ENCODE data around the gene RNF144B.

RNF144B gene

GRCh38 chr6:18439581-18439980 is 52.4 kb downstream of the RNF144B start:
- H3K14ac ChIP-seq (ENCODE audit: low read length) = no peak overlapping the region
- H3K27ac ChIP-seq (replicated peaks; ENCODE audit: low read length) = no peak overlapping the region
- no peak overlapping the region for H2AK5ac ChIP-seq (ENCODE audit: low read depth, low read length)
- H3K79me1 ChIP-seq (ENCODE audit: low read depth, low read length) = no peaks in the 10 kb centered on the region
- no peak overlapping the region for H2BK12ac ChIP-seq (ENCODE audit: low read length)
- no peak overlapping the region for H3K18ac ChIP-seq (ENCODE audit: low read length)
- no peak overlapping the region for H3K4me3 ChIP-seq (ENCODE audit: low read length in 2 of 2)
- H3K36me3 ChIP-seq (replicated peaks in 1 of 2; ENCODE audit: control insufficient read depth in 2 of 2, insufficient read depth in 2 of 2, low read length in 2 of 2) = no peaks in the 10 kb centered on the region
- H3K4ac ChIP-seq (ENCODE audit: low read length) = no peak overlapping the region
- no peaks in the 10 kb centered on the region for H3K4me1 ChIP-seq (ENCODE audit: control insufficient read depth in 2 of 2, insufficient read depth in 1 of 2, low read depth in 1 of 2, low read length in 2 of 2)
- H3K4me2 ChIP-seq (ENCODE audit: insufficient read depth, low read length, poor library complexity, severe bottlenecking) = no peak overlapping the region
- DNase-seq (ENCODE audit: low spot score) = no peak
- H2BK5ac ChIP-seq (ENCODE audit: low read length) = no peak overlapping the region
- no peak overlapping the region for H4K8ac ChIP-seq (ENCODE audit: low read depth, low read length)
- H2BK120ac ChIP-seq (ENCODE audit: low read depth, low read length) = no peak overlapping the region
- H3K9ac ChIP-seq (ENCODE audit: low read depth, low read length, poor library complexity) = no peak overlapping the region
- no peak overlapping the region for H3K23ac ChIP-seq (ENCODE audit: low read depth, low read length, poor library complexity)
- H4K91ac ChIP-seq (ENCODE audit: low read depth, low read length, poor library complexity) = no peak overlapping the region
- H3K27me3 ChIP-seq (ENCODE audit: control insufficient read depth in 3 of 3, insufficient read depth in 3 of 3, low read depth in 1 of 3, low read length in 3 of 3) = no peaks in the 10 kb centered on the region
- H2BK15ac ChIP-seq (ENCODE audit: low read length) = no peak overlapping the region
- H2AFZ ChIP-seq (ENCODE audit: low read length) = no peak overlapping the region
- H3K9me3 ChIP-seq (replicated peaks in 1 of 2; ENCODE audit: control insufficient read depth in 2 of 2, insufficient read depth in 1 of 2, low read depth in 1 of 2, low read length in 2 of 2) = no peaks in the 10 kb centered on the region

GRCh38 chr6:18441251-18441979 is 54.3 kb downstream of the RNF144B start:
- no CpG with 5 or more reads among the region's 3 CpGs for WGBS, 2 donors (ENCODE audit: extremely low coverage in 2 of 2, insufficient read length in 2 of 2, insufficient replicate concordance in 1 of 2)
- no peak overlapping the region for H3K4ac ChIP-seq (ENCODE audit: low read length)
- H3K9me3 ChIP-seq (replicated peaks in 1 of 2; ENCODE audit: control insufficient read depth in 2 of 2, insufficient read depth in 1 of 2, low read depth in 1 of 2, low read length in 2 of 2) = no peaks in the 10 kb centered on the region

GRCh38 chr6:18444111-18444510 is 57.0 kb downstream of the RNF144B start:
- Histone ChIP-seq H2BK120ac (ENCODE audit: low read depth, low read length) (no peak overlapping the region), H2BK12ac (ENCODE audit: low read length) (no peak overlapping the region), H3K23ac (ENCODE audit: low read depth, low read length, poor library complexity) (no peak overlapping the region), H3K79me1 (ENCODE audit: low read depth, low read length) (no peaks in the 10 kb centered on the region), H3K4me2 (ENCODE audit: insufficient read depth, low read length, poor library complexity, severe bottlenecking) (no peak overlapping the region), H4K8ac (ENCODE audit: low read depth, low read length) (no peak overlapping the region), H4K91ac (ENCODE audit: low read depth, low read length, poor library complexity) (no peak overlapping the region), H3K36me3 (replicated peaks in 1 of 2; ENCODE audit: control insufficient read depth in 2 of 2, insufficient read depth in 2 of 2, low read length in 2 of 2) (no peaks in the 10 kb centered on the region), H3K4me1 (ENCODE audit: control insufficient read depth in 2 of 2, insufficient read depth in 1 of 2, low read depth in 1 of 2, low read length in 2 of 2) (no peaks in the 10 kb centered on the region), H3K9me3 (replicated peaks in 1 of 2; ENCODE audit: control insufficient read depth in 2 of 2, insufficient read depth in 1 of 2, low read depth in 1 of 2, low read length in 2 of 2) (no peaks in the 10 kb centered on the region), H3K27me3 (ENCODE audit: control insufficient read depth in 3 of 3, insufficient read depth in 3 of 3, low read depth in 1 of 3, low read length in 3 of 3) (no peaks in the 10 kb centered on the region), H3K14ac (ENCODE audit: low read length) (no peak overlapping the region), H3K4me3 (ENCODE audit: low read length in 2 of 2) (no peak overlapping the region), H3K27ac (replicated peaks; ENCODE audit: low read length) (no peak overlapping the region), H2AK5ac (ENCODE audit: low read depth, low read length) (no peak overlapping the region), H2BK15ac (ENCODE audit: low read length) (no peak overlapping the region), H3K9ac (ENCODE audit: low read depth, low read length, poor library complexity) (no peak overlapping the region), H2BK5ac (ENCODE audit: low read length) (no peak overlapping the region), H2AFZ (ENCODE audit: low read length) (no peak overlapping the region), H3K18ac (ENCODE audit: low read length) (no peak overlapping the region), H3K4ac (ENCODE audit: low read length) (no peak overlapping the region)
- DNase-seq (ENCODE audit: low spot score) = no peak
- no CpG with 5 or more reads among the region's 5 CpGs for WGBS, 2 donors (ENCODE audit: extremely low coverage in 2 of 2, insufficient read length in 2 of 2, insufficient replicate concordance in 1 of 2)

More at GRCh38 chr6:18441251-18441979, 54.3 kb downstream of the RNF144B start:
- H3K4me1 ChIP-seq (ENCODE audit: control insufficient read depth in 2 of 2, insufficient read depth in 1 of 2, low read depth in 1 of 2, low read length in 2 of 2) = no peaks in the 10 kb centered on the region
- no peak overlapping the region for H3K4me2 ChIP-seq (ENCODE audit: insufficient read depth, low read length, poor library complexity, severe bottlenecking)
- H3K36me3 ChIP-seq (replicated peaks in 1 of 2; ENCODE audit: control insufficient read depth in 2 of 2, insufficient read depth in 2 of 2, low read length in 2 of 2) = no peaks in the 10 kb centered on the region
- no peak overlapping the region for H2BK15ac ChIP-seq (ENCODE audit: low read length)
- H2AFZ ChIP-seq (ENCODE audit: low read length) = no peak overlapping the region
- no peak overlapping the region for H2BK5ac ChIP-seq (ENCODE audit: low read length)
- H3K9ac ChIP-seq (ENCODE audit: low read depth, low read length, poor library complexity) = no peak overlapping the region
- no peak overlapping the region for H3K23ac ChIP-seq (ENCODE audit: low read depth, low read length, poor library complexity)
- no peak for DNase-seq (ENCODE audit: low spot score)
- H3K18ac ChIP-seq (ENCODE audit: low read length) = no peak overlapping the region
- no peaks in the 10 kb centered on the region for H3K27me3 ChIP-seq (ENCODE audit: control insufficient read depth in 3 of 3, insufficient read depth in 3 of 3, low read depth in 1 of 3, low read length in 3 of 3)
- H2BK120ac ChIP-seq (ENCODE audit: low read depth, low read length) = no peak overlapping the region
- no peak overlapping the region for H3K14ac ChIP-seq (ENCODE audit: low read length)
- H2BK12ac ChIP-seq (ENCODE audit: low read length) = no peak overlapping the region
- H4K8ac ChIP-seq (ENCODE audit: low read depth, low read length) = no peak overlapping the region
- no peak overlapping the region for H3K27ac ChIP-seq (replicated peaks; ENCODE audit: low read length)
- no peaks in the 10 kb centered on the region for H3K79me1 ChIP-seq (ENCODE audit: low read depth, low read length)
- no peak overlapping the region for H3K4me3 ChIP-seq (ENCODE audit: low read length in 2 of 2)
- H2AK5ac ChIP-seq (ENCODE audit: low read depth, low read length) = no peak overlapping the region
- H4K91ac ChIP-seq (ENCODE audit: low read depth, low read length, poor library complexity) = no peak overlapping the region

- Histone ChIP-seq H3K23ac (ENCODE audit: low read depth, low read length, poor library complexity) (no peak overlapping the region), H3K14ac (ENCODE audit: low read length) (no peak overlapping the region), H3K36me3 (replicated peaks in 1 of 2; ENCODE audit: control insufficient read depth in 2 of 2, insufficient read depth in 2 of 2, low read length in 2 of 2) (no peaks in the 10 kb centered on the region), H3K27me3 (ENCODE audit: control insufficient read depth in 3 of 3, insufficient read depth in 3 of 3, low read depth in 1 of 3, low read length in 3 of 3) (no peaks in the 10 kb centered on the region), H3K79me1 (ENCODE audit: low read depth, low read length) (no peaks in the 10 kb centered on the region), H4K91ac (ENCODE audit: low read depth, low read length, poor library complexity) (no peak overlapping the region), H3K4ac (ENCODE audit: low read length) (no peak overlapping the region), H2BK15ac (ENCODE audit: low read length) (no peak overlapping the region), H3K9me3 (replicated peaks in 1 of 2; ENCODE audit: control insufficient read depth in 2 of 2, insufficient read depth in 1 of 2, low read depth in 1 of 2, low read length in 2 of 2) (no peaks in the 10 kb centered on the region), H3K9ac (ENCODE audit: low read depth, low read length, poor library complexity) (no peak overlapping the region), H2BK5ac (ENCODE audit: low read length) (no peak overlapping the region), H2AFZ (ENCODE audit: low read length) (no peak overlapping the region), H2AK5ac (ENCODE audit: low read depth, low read length) (no peak overlapping the region), H3K18ac (ENCODE audit: low read length) (no peak overlapping the region), H3K4me1 (ENCODE audit: control insufficient read depth in 2 of 2, insufficient read depth in 1 of 2, low read depth in 1 of 2, low read length in 2 of 2) (no peaks in the 10 kb centered on the region), H3K4me3 (ENCODE audit: low read length in 2 of 2) (no peak overlapping the region), H3K4me2 (ENCODE audit: insufficient read depth, low read length, poor library complexity, severe bottlenecking) (no peak overlapping the region), H4K8ac (ENCODE audit: low read depth, low read length) (no peak overlapping the region), H3K27ac (replicated peaks; ENCODE audit: low read length) (no peak overlapping the region), H2BK12ac (ENCODE audit: low read length) (no peak overlapping the region), H2BK120ac (ENCODE audit: low read depth, low read length) (no peak overlapping the region)
- DNase-seq (ENCODE audit: low spot score) = no peak
- WGBS, 2 donors (ENCODE audit: extremely low coverage in 2 of 2, insufficient read length in 2 of 2, insufficient replicate concordance in 1 of 2) = no CpG with 5 or more reads among the region's 1 CpG
Observed at GRCh38 chr6:18445228-18445627, 58.1 kb downstream of the RNF144B start.

All from neuronal stem cell (in vitro differentiated cells).